ENCODE data around the gene LRRC58. TPM values are rescaled to one million over a fixed set of nuclear protein-coding genes. Genes with fewer than 3 reads are reported as not detected.
"Not testable (repeated sequence)": the region's sequence is repeated elsewhere in the genome, so short reads cannot be mapped to it uniquely, and the experiment has no call there.

LRRC58 gene
- total and polyA plus RNA-seq, 12 donors, result 2.9 to 12.1 (median 8.6) TPM

GRCh38 chr3:120331076-120331475 lies 18.1 kb downstream of the LRRC58 start:
- no peak for TF ChIP-seq CTCF (IDR thresholded peaks at IDR 0.05)
- Histone ChIP-seq H3K36me3 (peaks cover 0 to 92% (median 39%) of the 10 kb centered on the region in 9 donors), H3K27me3 (no peaks in the 10 kb centered on the region), H3K27ac (no peak overlapping the region), H3K4me1 (peaks cover 0 to under 1% (median 0%) of the 10 kb centered on the region in 9 donors), H3K4me3 (no peak overlapping the region), H3K9me3 (no peaks in the 10 kb centered on the region)
- DNase-seq (no peak), ATAC-seq (no peak)
- intact Hi-C loops (cut with DNase I), result no loop called here
- 97 to 98% methylated on average over 2 of the region's 2 CpGs for WGBS, 2 donors

- no peak for TF ChIP-seq CTCF (IDR thresholded peaks at IDR 0.05)
- H3K9me3 ChIP-seq, result no peaks in the 10 kb centered on the region
- WGBS, 2 donors, result 96% methylated on average over 2 of the region's 2 CpGs
- no peaks in the 10 kb centered on the region for H3K4me1 ChIP-seq
- DNase-seq, result no peak
- intact Hi-C loops (cut with DNase I), result no loop called here
- H3K27ac ChIP-seq, result no peak overlapping the region
- ATAC-seq, result no peak
- H3K36me3 ChIP-seq, result peaks cover 0 to 85% (median 17%) of the 10 kb centered on the region in 9 donors
- H3K27me3 ChIP-seq, result no peaks in the 10 kb centered on the region
- H3K4me3 ChIP-seq, result no peak overlapping the region
Measured at GRCh38 chr3:120326784-120327183, 22.4 kb downstream of the LRRC58 start.

- intact Hi-C loops (cut with DNase I), result no loop called here
- H3K4me3 ChIP-seq, result no peak overlapping the region
- peaks cover 0 to 5% (median 2%) of the 10 kb centered on the region in 11 donors for H3K9me3 ChIP-seq
- H3K4me1 ChIP-seq, result no peaks in the 10 kb centered on the region
- WGBS, 2 donors, result 53 to 55% methylated on average over 1 of the region's 1 CpG
- H3K36me3 ChIP-seq, result peaks cover 0 to 64% (median 4%) of the 10 kb centered on the region in 9 donors
- ATAC-seq (no peak), DNase-seq (no peak)
- no peak overlapping the region for H3K27ac ChIP-seq
- TF ChIP-seq CTCF (IDR thresholded peaks at IDR 0.05), result no peak
- H3K27me3 ChIP-seq, result no peaks in the 10 kb centered on the region
Measured at GRCh38 chr3:120324190-120324589, 25.0 kb downstream of the LRRC58 start.

GRCh38 chr3:120323761-120324160 lies 25.4 kb downstream of the LRRC58 start:
- H3K9me3 ChIP-seq; H3K4me1 ChIP-seq; H3K4me3 ChIP-seq; ATAC-seq; H3K27me3 ChIP-seq; H3K27ac ChIP-seq; DNase-seq; intact Hi-C loops (cut with DNase I): not testable (repeated sequence)
- H3K36me3 ChIP-seq, result peaks cover 0 to 60% (median 4%) of the 10 kb centered on the region in 9 donors
- 74 to 80% methylated on average over 4 of the region's 4 CpGs for WGBS, 2 donors

- 94 to 95% methylated on average over 24 of the region's 24 CpGs for WGBS, 2 donors
- TF ChIP-seq CTCF (IDR thresholded peaks at IDR 0.05), result no peak
- H3K9me3 ChIP-seq, result peaks cover 0 to 19% (median 6%) of the 10 kb centered on the region in 11 donors
- no peaks in the 10 kb centered on the region for H3K4me1 ChIP-seq
- H3K4me3 ChIP-seq, result no peak overlapping the region
- no peak overlapping the region for H3K27ac ChIP-seq
- no peaks in the 10 kb centered on the region for H3K36me3 ChIP-seq
- H3K27me3 ChIP-seq, result peaks cover 0 to 12% (median 0%) of the 10 kb centered on the region in 7 donors
- DNase-seq (no peak), ATAC-seq (no peak)
- intact Hi-C loops (cut with DNase I), result no loop called here
Measured at GRCh38 chr3:120311863-120312794, 37.0 kb downstream of the LRRC58 start.

All from heart right ventricle (tissue), 16 donors.